ENCODE results near the gene SEMA3A.

- TF ChIP-seq RAD21 (IDR thresholded peaks at IDR 0.05) (no peak), CTCF (IDR thresholded peaks at IDR 0.05; ENCODE audit: low read depth, low read length, missing input control) (no peak), GABPA (IDR thresholded peaks at IDR 0.05 in 1 of 2, conservative IDR thresholded peaks at IDR 0.05 in 1 of 2) (no peak), NR2F2 (IDR thresholded peaks at IDR 0.05) (no peak), EGR1 (IDR thresholded peaks at IDR 0.05; ENCODE audit: low read depth in 2 of 2) (no peak), ATF3 (IDR thresholded peaks at IDR 0.05) (no peak), TAF1 (conservative IDR thresholded peaks at IDR 0.05) (no peak), SP1 (IDR thresholded peaks at IDR 0.05) (no peak), YY1 (IDR thresholded peaks at IDR 0.05) (no peak), MAX (IDR thresholded peaks at IDR 0.05) (no peak), JUND (IDR thresholded peaks at IDR 0.05) (no peak), FOXA1 (IDR thresholded peaks at IDR 0.05) (no peak), ZBTB33 (IDR thresholded peaks at IDR 0.05) (no peak)
Observed at GRCh38 chr7:84088802-84089201, 105.8 kb downstream of the SEMA3A start.

Data from liver (tissue), 3 donors.